ENCODE data around the gene ZNF485.
"Not testable (repeated sequence)": the region's sequence is repeated elsewhere in the genome, so short reads cannot be mapped to it uniquely, and the experiment has no call there.

Gene ZNF485

DNA sequence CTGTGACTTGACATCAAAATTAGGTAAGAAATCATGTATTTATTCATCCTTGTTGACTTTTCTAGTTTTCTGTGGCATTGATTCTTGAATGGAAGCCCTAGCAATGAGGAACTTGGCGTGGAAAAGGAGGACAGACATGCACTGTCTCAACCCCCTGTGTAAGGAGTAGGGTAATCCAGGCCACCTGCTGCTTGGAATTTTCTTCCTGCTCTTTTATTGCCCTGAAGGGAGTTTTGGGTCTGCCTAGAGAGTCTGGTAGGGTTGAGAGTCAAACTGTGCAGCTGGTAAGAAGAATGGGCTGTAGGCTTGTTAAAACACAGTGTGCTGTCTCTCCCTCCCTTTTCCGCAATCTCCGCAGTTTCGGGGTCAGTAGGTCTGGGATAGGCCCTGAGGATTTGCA is 22.7 kb downstream of the ZNF485 start:
- no peaks in the 10 kb centered on the region for H3K36me3 ChIP-seq (ENCODE audit: control insufficient read depth, insufficient read depth, low read length)
- TF ChIP-seq, protein P1, sequence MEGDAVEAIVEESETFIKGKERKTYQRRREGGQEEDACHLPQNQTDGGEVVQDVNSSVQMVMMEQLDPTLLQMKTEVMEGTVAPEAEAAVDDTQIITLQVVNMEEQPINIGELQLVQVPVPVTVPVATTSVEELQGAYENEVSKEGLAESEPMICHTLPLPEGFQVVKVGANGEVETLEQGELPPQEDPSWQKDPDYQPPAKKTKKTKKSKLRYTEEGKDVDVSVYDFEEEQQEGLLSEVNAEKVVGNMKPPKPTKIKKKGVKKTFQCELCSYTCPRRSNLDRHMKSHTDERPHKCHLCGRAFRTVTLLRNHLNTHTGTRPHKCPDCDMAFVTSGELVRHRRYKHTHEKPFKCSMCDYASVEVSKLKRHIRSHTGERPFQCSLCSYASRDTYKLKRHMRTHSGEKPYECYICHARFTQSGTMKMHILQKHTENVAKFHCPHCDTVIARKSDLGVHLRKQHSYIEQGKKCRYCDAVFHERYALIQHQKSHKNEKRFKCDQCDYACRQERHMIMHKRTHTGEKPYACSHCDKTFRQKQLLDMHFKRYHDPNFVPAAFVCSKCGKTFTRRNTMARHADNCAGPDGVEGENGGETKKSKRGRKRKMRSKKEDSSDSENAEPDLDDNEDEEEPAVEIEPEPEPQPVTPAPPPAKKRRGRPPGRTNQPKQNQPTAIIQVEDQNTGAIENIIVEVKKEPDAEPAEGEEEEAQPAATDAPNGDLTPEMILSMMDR (IDR thresholded peaks at IDR 0.05; ENCODE audit: insufficient read depth, low read length, poor library complexity, severe bottlenecking) = no peak
- H3K4me3 ChIP-seq (replicated peaks; ENCODE audit: low read depth, low read length) = no peak overlapping the region
- H3K27me3 ChIP-seq (replicated peaks; ENCODE audit: control insufficient read depth, insufficient read depth, low read length) = no peaks in the 10 kb centered on the region
- DNase-seq (ENCODE audit: extremely low read depth, insufficient read length) = no peak

DNA sequence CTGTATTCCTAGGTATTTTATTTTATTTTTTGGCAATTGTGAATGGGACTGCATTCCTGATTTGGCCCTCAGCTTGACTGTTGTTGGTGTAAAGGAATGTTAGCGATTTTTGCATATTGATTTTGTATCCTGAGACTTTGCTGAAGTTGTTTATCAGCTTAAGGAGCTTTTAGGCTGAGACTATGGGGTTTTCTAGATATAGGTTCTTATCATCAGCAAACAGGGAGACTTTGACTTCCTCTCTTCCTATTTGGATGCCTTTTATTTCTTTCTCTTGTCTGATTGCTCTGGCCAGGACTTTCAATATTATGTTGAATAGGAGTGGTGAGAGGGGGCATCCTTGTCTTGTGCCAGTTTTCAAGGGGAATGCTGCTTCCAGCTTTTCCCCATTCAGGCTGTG is 29.6 kb downstream of the ZNF485 start:
- not testable (repeated sequence) for H3K36me3 ChIP-seq (ENCODE audit: control insufficient read depth, insufficient read depth, low read length); DNase-seq (ENCODE audit: extremely low read depth, insufficient read length); H3K4me3 ChIP-seq (replicated peaks; ENCODE audit: low read depth, low read length); H3K27me3 ChIP-seq (replicated peaks; ENCODE audit: control insufficient read depth, insufficient read depth, low read length)

DNA sequence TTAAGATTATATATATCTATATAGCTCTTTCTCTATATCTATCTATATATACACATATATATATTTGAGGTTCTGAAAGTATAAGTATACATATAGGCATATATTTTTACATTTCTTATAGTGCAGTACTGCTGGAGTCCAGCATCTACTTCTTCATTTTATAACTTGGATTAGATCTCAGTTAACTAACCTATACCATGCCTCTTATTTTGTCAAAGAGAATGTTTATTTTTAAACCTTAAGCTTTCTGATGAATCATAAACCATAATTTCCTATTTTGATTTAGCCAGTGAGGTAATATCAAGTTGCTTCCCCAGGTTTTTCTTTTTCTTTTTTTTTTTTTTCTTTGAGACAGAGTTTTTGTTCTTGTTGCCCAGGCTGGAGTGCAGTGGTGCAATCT is 34.4 kb downstream of the ZNF485 start:
- no peak for DNase-seq (ENCODE audit: extremely low read depth, insufficient read length)
- H3K27me3 ChIP-seq (replicated peaks; ENCODE audit: control insufficient read depth, insufficient read depth, low read length) = no peaks in the 10 kb centered on the region

DNA sequence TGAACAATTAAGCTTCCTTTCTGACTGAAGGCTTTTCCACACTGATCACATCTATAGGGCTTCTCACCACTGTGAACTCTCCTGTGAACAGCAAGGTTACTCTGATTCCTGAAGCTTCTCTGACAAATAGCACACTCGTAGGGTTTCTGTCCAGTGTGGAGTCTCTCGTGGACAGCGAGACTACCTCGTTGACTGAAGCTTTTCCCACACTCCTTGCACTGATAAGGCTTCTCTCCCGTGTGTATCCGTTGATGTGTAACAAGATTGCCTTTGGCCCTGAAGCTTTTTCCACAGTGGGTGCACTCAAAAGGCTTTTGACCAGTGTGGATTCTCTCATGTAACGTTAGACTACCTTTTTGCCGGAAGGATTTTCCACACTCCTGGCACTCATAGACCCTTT is 38.0 kb downstream of the ZNF485 start:
- Histone ChIP-seq H3K4me3 (replicated peaks; ENCODE audit: low read depth, low read length) (no peak overlapping the region), H3K36me3 (ENCODE audit: control insufficient read depth, insufficient read depth, low read length) (peaks cover 7% of the 10 kb centered on the region), H3K27me3 (replicated peaks; ENCODE audit: control insufficient read depth, insufficient read depth, low read length) (no peaks in the 10 kb centered on the region)
- TF ChIP-seq, protein P1 (IDR thresholded peaks at IDR 0.05; ENCODE audit: insufficient read depth, low read length, poor library complexity, severe bottlenecking) = no peak
- DNase-seq (ENCODE audit: extremely low read depth, insufficient read length) = no peak

More for the DNA sequence above, 34.4 kb downstream of the ZNF485 start:
- TF ChIP-seq, protein P1 (IDR thresholded peaks at IDR 0.05; ENCODE audit: insufficient read depth, low read length, poor library complexity, severe bottlenecking) = no peak
- peaks cover 6% of the 10 kb centered on the region for H3K36me3 ChIP-seq (ENCODE audit: control insufficient read depth, insufficient read depth, low read length)
- H3K4me3 ChIP-seq (replicated peaks; ENCODE audit: low read depth, low read length) = no peak overlapping the region

DNA sequence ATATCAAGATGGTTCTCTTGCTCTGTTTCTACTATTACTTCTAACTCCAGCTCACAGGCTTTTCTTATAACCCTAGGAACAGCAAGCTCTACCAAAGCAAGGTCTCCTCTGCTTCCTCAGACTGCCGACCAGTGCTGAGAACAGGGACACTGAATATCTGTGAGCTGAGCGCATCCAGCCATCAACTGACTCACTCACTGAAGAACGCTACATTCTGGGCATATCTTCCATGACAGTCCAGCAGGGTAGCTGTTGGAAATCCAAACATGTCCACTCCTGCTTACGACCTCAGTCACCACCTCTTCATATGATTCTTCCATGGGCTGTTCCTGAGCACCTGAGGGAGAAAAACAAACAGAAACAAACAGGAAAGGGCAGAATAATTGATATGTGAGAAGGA is 39.6 kb downstream of the ZNF485 start:
- Histone ChIP-seq H3K4me3 (replicated peaks; ENCODE audit: low read depth, low read length) (no peak overlapping the region), H3K36me3 (ENCODE audit: control insufficient read depth, insufficient read depth, low read length) (peaks cover 7% of the 10 kb centered on the region), H3K27me3 (replicated peaks; ENCODE audit: control insufficient read depth, insufficient read depth, low read length) (no peaks in the 10 kb centered on the region)
- TF ChIP-seq, protein P1 (IDR thresholded peaks at IDR 0.05; ENCODE audit: insufficient read depth, low read length, poor library complexity, severe bottlenecking) = no peak
- no peak for DNase-seq (ENCODE audit: extremely low read depth, insufficient read length)

DNA sequence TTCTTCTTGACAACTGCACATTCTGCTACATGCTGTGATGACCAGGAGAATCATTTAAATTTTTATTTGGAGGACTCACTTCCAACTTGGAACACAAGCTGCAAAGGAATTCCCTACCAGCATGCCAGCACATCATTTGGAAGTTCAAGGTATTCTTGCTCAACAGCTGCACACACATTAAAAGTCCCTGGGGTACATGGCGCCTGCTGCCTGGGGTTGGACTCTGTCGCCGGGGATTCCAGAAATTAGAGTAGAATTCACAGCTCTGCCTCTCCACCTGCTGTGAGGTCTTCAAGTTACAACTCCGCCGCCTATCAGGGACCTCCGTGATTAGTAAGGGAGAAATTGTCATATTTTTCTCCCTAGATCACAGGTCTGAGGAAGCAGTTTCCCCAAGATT is 41.3 kb downstream of the ZNF485 start:
- H3K27me3 ChIP-seq (replicated peaks; ENCODE audit: control insufficient read depth, insufficient read depth, low read length) = no peaks in the 10 kb centered on the region
- TF ChIP-seq, protein P1 (IDR thresholded peaks at IDR 0.05; ENCODE audit: insufficient read depth, low read length, poor library complexity, severe bottlenecking) = no peak
- no peak overlapping the region; the same call in 1 of the 2 replicates for H3K4me3 ChIP-seq (replicated peaks; ENCODE audit: low read depth, low read length)
- DNase-seq (ENCODE audit: extremely low read depth, insufficient read length) = no peak
- peaks cover 7% of the 10 kb centered on the region for H3K36me3 ChIP-seq (ENCODE audit: control insufficient read depth, insufficient read depth, low read length)
